Epithelial cell of proximal tubule (primary cell): ENCODE measurements around the gene RCAN2. TPM values are rescaled to one million over a fixed set of nuclear protein-coding genes. Genes with fewer than 3 reads are reported as not detected.

ENCODE experiments used
- DNase-seq: peaks from one replicate; pipeline ENCODE4 v3.0.0-alpha.2; 2011; ENCODE audit warnings: low read depth
- H3K4me3 ChIP-seq: 2 replicates; pipeline ENCODE4 v1.5.1; 2011; ENCODE audit warnings: low read depth, mild to moderate bottlenecking, low read length
- total RNA-seq: library from RNA; depleted of rRNA; stranded (reverse); fragments of >200 nt; gene quantifications from 2 replicates; pipeline ENCODE4 v1.2.3, GENCODE V29; 2015
- TF ChIP-seq, protein P1 (sequence below): conservative IDR thresholded peaks from 2 replicates; pipeline ENCODE4 v1.5.1; 2012; ENCODE audit warnings: low read depth, mild to moderate bottlenecking, low read length

The RCAN2 gene
- total RNA-seq, 1 donor from 2014 or later, result 5.3 TPM

- TF ChIP-seq, protein P1, sequence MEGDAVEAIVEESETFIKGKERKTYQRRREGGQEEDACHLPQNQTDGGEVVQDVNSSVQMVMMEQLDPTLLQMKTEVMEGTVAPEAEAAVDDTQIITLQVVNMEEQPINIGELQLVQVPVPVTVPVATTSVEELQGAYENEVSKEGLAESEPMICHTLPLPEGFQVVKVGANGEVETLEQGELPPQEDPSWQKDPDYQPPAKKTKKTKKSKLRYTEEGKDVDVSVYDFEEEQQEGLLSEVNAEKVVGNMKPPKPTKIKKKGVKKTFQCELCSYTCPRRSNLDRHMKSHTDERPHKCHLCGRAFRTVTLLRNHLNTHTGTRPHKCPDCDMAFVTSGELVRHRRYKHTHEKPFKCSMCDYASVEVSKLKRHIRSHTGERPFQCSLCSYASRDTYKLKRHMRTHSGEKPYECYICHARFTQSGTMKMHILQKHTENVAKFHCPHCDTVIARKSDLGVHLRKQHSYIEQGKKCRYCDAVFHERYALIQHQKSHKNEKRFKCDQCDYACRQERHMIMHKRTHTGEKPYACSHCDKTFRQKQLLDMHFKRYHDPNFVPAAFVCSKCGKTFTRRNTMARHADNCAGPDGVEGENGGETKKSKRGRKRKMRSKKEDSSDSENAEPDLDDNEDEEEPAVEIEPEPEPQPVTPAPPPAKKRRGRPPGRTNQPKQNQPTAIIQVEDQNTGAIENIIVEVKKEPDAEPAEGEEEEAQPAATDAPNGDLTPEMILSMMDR, result no peak
- no peak for DNase-seq
- H3K4me3 ChIP-seq, result no peak overlapping the region
These were observed 19.0 kb downstream of the RCAN2 start for GRCh38 chr6:46472243-46472642.

DNA sequence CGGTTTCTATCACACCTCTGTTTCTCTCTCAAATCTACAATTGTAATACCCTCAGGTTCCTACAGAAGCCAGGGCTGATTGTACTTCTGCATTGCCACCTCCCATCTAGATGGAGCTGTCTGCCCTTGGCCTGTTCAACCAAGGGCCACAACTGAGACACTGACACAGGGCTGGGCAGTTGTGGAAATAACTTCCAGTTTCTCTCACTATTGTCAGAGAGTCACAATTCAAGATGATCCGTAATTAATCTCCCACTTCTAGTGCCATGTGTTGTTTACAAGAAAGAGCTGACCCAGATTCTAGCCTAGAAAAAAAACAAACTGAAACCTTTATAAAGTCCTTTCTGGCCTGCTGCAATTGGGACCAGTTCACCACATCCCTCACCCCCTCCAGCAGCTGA is 22.2 kb downstream of the RCAN2 start:
- TF ChIP-seq, protein P1, result no peak
- no peak overlapping the region for H3K4me3 ChIP-seq
- DNase-seq, result no peak

GRCh38 chr6:46468403-46469010 is 22.7 kb downstream of the RCAN2 start:
- TF ChIP-seq, protein P1, result no peak
- H3K4me3 ChIP-seq, result no peak overlapping the region
- no peak for DNase-seq

GRCh38 chr6:46466570-46466969 is 24.7 kb downstream of the RCAN2 start:
- no peak overlapping the region for H3K4me3 ChIP-seq
- TF ChIP-seq, protein P1, result no peak
- no peak for DNase-seq

DNA sequence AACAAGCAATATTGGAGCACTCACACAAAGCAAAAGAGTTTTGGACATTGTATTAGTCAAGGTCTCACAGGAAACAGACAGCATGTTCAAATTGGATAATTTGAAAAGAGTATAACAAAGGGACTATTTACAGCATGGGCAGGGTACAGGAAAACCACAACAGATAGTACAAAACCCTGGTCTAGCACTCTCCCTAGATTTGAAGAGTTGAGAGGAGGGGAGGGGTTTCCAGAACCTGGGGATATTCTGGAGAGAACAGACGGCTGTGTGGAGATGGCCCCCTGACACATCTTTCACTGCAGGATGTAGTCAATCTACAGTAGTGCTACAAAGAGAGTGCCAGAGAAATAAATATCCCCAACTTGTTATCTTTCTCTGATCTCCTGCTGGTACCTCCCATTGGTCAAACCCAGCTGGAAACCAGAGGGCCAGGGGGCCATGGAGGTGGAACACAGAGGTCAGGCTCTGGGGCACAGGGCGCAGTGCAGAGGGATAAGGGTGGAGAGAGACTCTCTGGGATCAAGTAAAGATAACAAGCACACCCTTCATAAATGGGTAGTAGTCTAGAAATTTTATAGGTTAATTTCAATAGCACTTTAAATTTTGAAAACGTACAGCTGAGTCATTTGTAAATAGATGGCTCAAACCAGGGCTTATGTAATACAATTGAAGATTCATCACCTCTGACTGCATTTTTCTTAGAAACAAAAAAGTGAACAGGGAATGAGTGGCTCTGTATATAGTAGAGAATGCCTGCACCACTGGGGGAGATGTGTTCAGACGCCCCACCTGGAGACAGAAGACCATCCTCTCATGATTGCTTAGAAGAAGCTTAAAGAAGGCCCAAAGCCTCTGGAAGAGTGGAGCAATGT is 25.7 kb downstream of the RCAN2 start:
- no peak for DNase-seq
- TF ChIP-seq, protein P1, result no peak
- no peak overlapping the region for H3K4me3 ChIP-seq

GRCh38 chr6:46456297-46456696 is 35.0 kb downstream of the RCAN2 start:
- no peak for DNase-seq
- no peak overlapping the region for H3K4me3 ChIP-seq
- TF ChIP-seq, protein P1, result no peak

- H3K4me3 ChIP-seq, result no peak overlapping the region
- no peak for DNase-seq
- TF ChIP-seq, protein P1, result no peak
These were observed 36.6 kb downstream of the RCAN2 start for GRCh38 chr6:46454691-46455090.
